ENCODE results near the gene TMEM220.

DNA sequence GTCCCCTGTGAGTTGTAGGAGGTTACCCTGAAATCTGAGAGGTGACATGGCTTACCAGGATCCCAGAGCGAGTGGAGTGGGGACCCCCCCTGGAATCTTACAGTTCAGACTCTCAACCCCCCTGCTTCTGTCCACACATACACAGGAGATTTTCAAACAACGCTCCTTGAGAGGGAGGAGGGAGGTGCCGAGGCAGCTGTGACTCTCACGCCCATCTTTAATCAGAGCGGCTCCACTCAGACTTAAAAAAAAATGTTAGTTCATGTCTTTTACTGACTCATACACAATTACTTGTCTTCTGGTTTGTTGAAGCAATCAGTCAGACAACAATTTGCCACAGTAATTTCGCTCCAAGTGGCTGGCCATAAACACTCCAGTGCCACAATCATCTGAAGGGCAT is 15.4 kb upstream of the TMEM220 start:
- TF ChIP-seq, protein P1, sequence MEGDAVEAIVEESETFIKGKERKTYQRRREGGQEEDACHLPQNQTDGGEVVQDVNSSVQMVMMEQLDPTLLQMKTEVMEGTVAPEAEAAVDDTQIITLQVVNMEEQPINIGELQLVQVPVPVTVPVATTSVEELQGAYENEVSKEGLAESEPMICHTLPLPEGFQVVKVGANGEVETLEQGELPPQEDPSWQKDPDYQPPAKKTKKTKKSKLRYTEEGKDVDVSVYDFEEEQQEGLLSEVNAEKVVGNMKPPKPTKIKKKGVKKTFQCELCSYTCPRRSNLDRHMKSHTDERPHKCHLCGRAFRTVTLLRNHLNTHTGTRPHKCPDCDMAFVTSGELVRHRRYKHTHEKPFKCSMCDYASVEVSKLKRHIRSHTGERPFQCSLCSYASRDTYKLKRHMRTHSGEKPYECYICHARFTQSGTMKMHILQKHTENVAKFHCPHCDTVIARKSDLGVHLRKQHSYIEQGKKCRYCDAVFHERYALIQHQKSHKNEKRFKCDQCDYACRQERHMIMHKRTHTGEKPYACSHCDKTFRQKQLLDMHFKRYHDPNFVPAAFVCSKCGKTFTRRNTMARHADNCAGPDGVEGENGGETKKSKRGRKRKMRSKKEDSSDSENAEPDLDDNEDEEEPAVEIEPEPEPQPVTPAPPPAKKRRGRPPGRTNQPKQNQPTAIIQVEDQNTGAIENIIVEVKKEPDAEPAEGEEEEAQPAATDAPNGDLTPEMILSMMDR (IDR thresholded peaks at IDR 0.05; ENCODE audit: poor library complexity): no peak
- TF ChIP-seq EZH2 (IDR thresholded peaks at IDR 0.05; ENCODE audit: borderline replicate concordance) (no peak), EZH2phosphoT487 (IDR thresholded peaks at IDR 0.05; ENCODE audit: low read depth, severe bottlenecking, unreplicated experiment) (no peak)

Measured in hepatocyte (in vitro differentiated cells).